Fibroblast of lung (primary cell): ENCODE data around the gene ARF1. TPM values are rescaled to one million over a fixed set of nuclear protein-coding genes. Genes with fewer than 3 reads are reported as not detected.

ENCODE experiments used
- DNase-seq, 2 donors: peaks; one replicate each; pipeline versions ENCODE4 v3.0.0 to v3.0.0-alpha.2; 2010; ENCODE audit warnings: low read depth in 2 of 2
- H2AFZ ChIP-seq: 2 replicates; pipeline ENCODE4 v1.5.1; 2012; ENCODE audit warnings: low read length, control low read depth, inconsistent platforms
- H3K27ac ChIP-seq: 2 replicates; pipeline ENCODE4 v1.5.1; 2011; ENCODE audit warnings: low read length, control low read depth; ENCODE audit not compliant: insufficient read depth
- H3K27me3 ChIP-seq: 2 replicates; pipeline ENCODE4 v1.5.1; 2011; ENCODE audit warnings: mild to moderate bottlenecking, low read length; ENCODE audit not compliant: control insufficient read depth, insufficient read depth
- H3K36me3 ChIP-seq: 2 replicates; pipeline ENCODE4 v1.5.1; 2011; ENCODE audit warnings: low read length; ENCODE audit not compliant: control insufficient read depth, insufficient read depth
- H3K4me1 ChIP-seq: 2 replicates; pipeline ENCODE4 v1.5.1; 2011; ENCODE audit warnings: low read length; ENCODE audit not compliant: control insufficient read depth, insufficient read depth; ENCODE audit errors: extremely low read depth
- H3K4me2 ChIP-seq: 2 replicates; pipeline ENCODE4 v1.5.1; 2011; ENCODE audit warnings: low read length, control low read depth; ENCODE audit not compliant: insufficient read depth; ENCODE audit errors: extremely low read depth
- H3K4me3 ChIP-seq, 4 experiments: fragments of 200-600 bp in 1 of 4; sonication (generic) in 1 of 4; replicated peaks in 1 of 4; 2 replicates each; pipeline ENCODE4 v1.5.1; 2011 to 2016; ENCODE audit warnings: low read length in 4 of 4, low read depth in 3 of 4, mild to moderate bottlenecking in 3 of 4, control low read depth in 2 of 4, inconsistent platforms in 1 of 4, mixed read lengths in 1 of 4; ENCODE audit not compliant: insufficient read depth in 1 of 4; ENCODE audit errors: control extremely low read depth in 1 of 4
- H3K79me2 ChIP-seq: 2 replicates; pipeline ENCODE4 v1.5.1; 2012; ENCODE audit warnings: mild to moderate bottlenecking, low read length, inconsistent platforms; ENCODE audit not compliant: control insufficient read depth, insufficient read depth
- H3K9ac ChIP-seq: 2 replicates; pipeline ENCODE4 v1.5.1; 2011; ENCODE audit warnings: mild to moderate bottlenecking, low read length, control low read depth; ENCODE audit not compliant: insufficient read depth
- H3K9me3 ChIP-seq: 2 replicates; pipeline ENCODE4 v1.5.1; 2012; ENCODE audit warnings: low read depth, low read length; ENCODE audit not compliant: control insufficient read depth, insufficient read depth
- H4K20me1 ChIP-seq: 2 replicates; pipeline ENCODE4 v1.5.1; 2011; ENCODE audit warnings: low read length; ENCODE audit not compliant: control insufficient read depth, insufficient read depth; ENCODE audit errors: extremely low read depth
- CTCF ChIP-seq, 2 donors: IDR thresholded peaks in 1 of 2; conservative IDR thresholded peaks in 1 of 2; 1 replicate in 1 of 2; 2 replicates in 1 of 2; pipeline ENCODE4 v1.5.1; 2011 to 2012; ENCODE audit warnings: low read length in 2 of 2, control low read depth in 1 of 2, inconsistent platforms in 1 of 2, low read depth in 1 of 2, mild to moderate bottlenecking in 1 of 2
- EZH2 ChIP-seq: IDR thresholded peaks from 2 replicates; pipeline ENCODE4 v1.5.1; 2012; ENCODE audit warnings: low read length, control low read depth, mild to moderate bottlenecking; ENCODE audit errors: missing control alignments
- polyA plus RNA-seq, 2 donors: library from polyadenylated mRNA; depleted of rRNA in 1 of 2; stranded (reverse) in 1 of 2; unstranded in 1 of 2; fragments of >200 nt; gene quantifications; 2 replicates each; pipeline ENCODE4 v1.2.1, GENCODE V29; 2011 to 2012; ENCODE audit warnings: missing spikeins in 1 of 2
- total RNA-seq: library from RNA; depleted of rRNA; stranded (reverse); fragments of >200 nt; gene quantifications from 2 replicates; pipeline ENCODE4 v1.2.1, GENCODE V29; 2014

Gene ARF1
- total and polyA plus RNA-seq, 2 donors (not counting 1 experiment from before 2014, with no cell fraction given), result 261 to 546 TPM

GRCh38 chr1:228079601-228080263, 2.8 kb upstream of the ARF1 start:
- peaks cover 5% of the 10 kb centered on the region for H4K20me1 ChIP-seq
- peaks cover 1% of the 10 kb centered on the region for H3K4me1 ChIP-seq
- no peak overlapping the region for H3K9ac ChIP-seq
- H3K27me3 ChIP-seq, result no peaks in the 10 kb centered on the region
- no peak for TF ChIP-seq CTCF (conservative IDR thresholded peaks at IDR 0.05 in 1 of 2, IDR thresholded peaks at IDR 0.05 in 1 of 2; ENCODE audit: low read depth in 1 of 2, low read length in 2 of 2)
- TF ChIP-seq EZH2, result no peak
- no peak overlapping the region for H3K27ac ChIP-seq
- H3K79me2 ChIP-seq, result peaks cover 38% of the 10 kb centered on the region
- H3K9me3 ChIP-seq, result no peaks in the 10 kb centered on the region
- H3K4me3 ChIP-seq, result no peak overlapping the region
- DNase-seq, result no peak
- H3K36me3 ChIP-seq, result no peaks in the 10 kb centered on the region
- no peak overlapping the region for H3K4me2 ChIP-seq
- no peak overlapping the region for H2AFZ ChIP-seq

DNA sequence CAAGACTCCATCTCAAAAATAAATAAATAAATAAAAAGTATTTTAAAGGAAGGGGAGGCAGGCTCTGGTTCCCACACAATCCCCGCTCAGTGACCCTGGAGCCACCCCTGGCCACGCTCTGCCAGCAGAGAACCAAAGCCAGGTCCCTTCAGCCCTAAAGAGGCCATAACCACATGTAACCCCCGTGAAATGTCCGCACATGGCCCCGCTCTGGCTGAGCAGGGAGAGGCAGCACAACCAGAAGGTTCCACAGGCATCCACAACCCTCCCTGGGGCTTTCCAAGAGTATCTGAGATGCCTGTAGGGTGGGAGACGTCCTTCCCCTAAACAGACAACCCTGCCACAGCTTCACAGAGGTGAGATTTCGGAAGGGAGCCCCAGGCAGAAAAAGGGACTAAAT, 1.4 kb upstream of the ARF1 start:
- Histone ChIP-seq H3K79me2 (peaks cover 52% of the 10 kb centered on the region), H4K20me1 (peaks cover 8% of the 10 kb centered on the region), H3K4me1 (peaks cover 9% of the 10 kb centered on the region), H3K27ac (no peak overlapping the region), H3K9me3 (no peaks in the 10 kb centered on the region), H3K4me2 (peak overlapping the region; percentile 94), H3K27me3 (no peaks in the 10 kb centered on the region), H3K9ac (no peak overlapping the region), H2AFZ (no peak overlapping the region), H3K4me3 (peak overlapping the region; percentile 65 to 99 (median 84)), H3K36me3 (peaks cover 1% of the 10 kb centered on the region)
- TF ChIP-seq CTCF (conservative IDR thresholded peaks at IDR 0.05 in 1 of 2, IDR thresholded peaks at IDR 0.05 in 1 of 2; ENCODE audit: low read depth in 1 of 2, low read length in 2 of 2), result no peak
- no peak for TF ChIP-seq EZH2
- no peak for DNase-seq

- Histone ChIP-seq H3K4me1 (peaks cover 11% of the 10 kb centered on the region), H2AFZ (peak overlapping the region; percentile 67), H3K9ac (peak overlapping the region; percentile 80), H3K27me3 (no peaks in the 10 kb centered on the region), H3K27ac (peak overlapping the region; percentile 96), H4K20me1 (peaks cover 8% of the 10 kb centered on the region), H3K36me3 (peaks cover 1% of the 10 kb centered on the region), H3K9me3 (no peaks in the 10 kb centered on the region), H3K4me2 (peak overlapping the region; percentile 94), H3K4me3 (peak overlapping the region; percentile 65 to 99 (median 84)), H3K79me2 (peaks cover 57% of the 10 kb centered on the region)
- TF ChIP-seq CTCF (conservative IDR thresholded peaks at IDR 0.05 in 1 of 2, IDR thresholded peaks at IDR 0.05 in 1 of 2; ENCODE audit: low read depth in 1 of 2, low read length in 2 of 2) (no peak), EZH2 (no peak)
- no peak for DNase-seq
These were observed 812 bp upstream of the ARF1 start for GRCh38 chr1:228081578-228082213.
